CD4-positive, alpha-beta T cell treated with Interleukin-6 for 4 hours (primary cell): Measurements from ENCODE around the gene HTN3.
"Not testable (repeated sequence)": the region's sequence is repeated elsewhere in the genome, so short reads cannot be mapped to it uniquely, and the experiment has no call there.

Experiments used
- DNase-seq: peaks from one replicate; pipeline ENCODE4 v3.0.0-alpha.2; 2020; ENCODE audit warnings: mixed read lengths

HTN3 gene

DNA sequence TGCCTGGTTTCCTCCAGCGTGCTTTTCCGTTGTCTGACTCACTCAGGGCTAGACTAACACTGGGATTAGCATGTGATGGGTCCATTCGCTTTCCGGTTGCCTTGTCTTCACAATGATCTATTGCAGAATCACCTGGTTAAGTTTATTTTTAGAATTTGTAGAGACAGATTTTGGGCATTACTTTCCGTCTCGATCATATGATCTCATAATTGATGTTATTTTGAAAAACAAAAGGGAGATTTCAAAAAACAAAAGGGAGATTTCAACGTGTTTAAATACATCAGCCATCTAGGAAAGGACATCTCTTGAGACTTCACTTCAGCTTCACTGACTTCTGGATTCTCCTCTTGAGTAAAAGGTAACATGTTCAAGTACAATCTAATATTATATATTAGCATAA is at the start of gene HTN3:
TSS of gene HTN3 (plus strand) at position 301 of the 400 bp plus-strand sequence. CDS start 2,282 bp downstream, outside the sequence.
- not testable (repeated sequence) for DNase-seq

DNA sequence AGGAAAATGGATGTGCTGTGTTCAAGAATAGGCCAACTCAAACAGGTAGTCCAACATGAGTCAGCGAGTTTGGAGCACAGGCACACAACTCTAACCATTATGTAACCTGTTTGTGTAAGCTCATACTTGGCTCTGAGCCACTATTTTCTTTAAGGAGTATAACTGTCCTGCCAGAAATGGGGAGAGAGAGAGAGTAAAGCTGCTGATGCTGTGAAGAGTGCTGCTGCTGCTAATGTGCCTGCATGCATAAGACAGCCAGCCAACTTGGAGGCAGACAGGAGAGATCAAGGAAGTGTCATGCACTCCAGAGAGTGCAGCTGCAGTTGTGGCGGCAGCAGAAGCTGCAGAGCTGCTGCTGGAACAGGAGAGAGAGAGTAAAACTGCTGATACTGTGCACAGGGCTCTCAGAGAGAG is 44.2 kb upstream of the HTN3 start:
- no peak for DNase-seq

DNA sequence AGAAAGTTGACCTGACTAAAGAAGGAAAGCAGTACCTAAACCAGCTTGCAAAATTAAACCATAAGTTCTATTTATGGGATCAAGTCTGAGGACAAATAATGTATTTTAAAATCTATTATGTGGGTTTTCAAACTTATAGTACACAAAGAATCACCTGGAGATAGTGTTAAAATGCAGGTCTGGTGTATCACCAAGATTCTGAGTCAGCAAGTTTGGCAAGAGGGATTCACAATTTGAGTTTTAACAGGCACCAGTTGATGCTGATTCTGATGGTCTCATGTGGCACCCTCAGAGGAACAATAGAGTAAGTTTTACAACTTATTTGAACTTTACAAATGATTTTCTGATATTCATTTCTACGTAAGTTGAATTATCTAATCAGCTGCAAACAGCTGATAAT is 41.6 kb upstream of the HTN3 start:
- DNase-seq: no peak

DNA sequence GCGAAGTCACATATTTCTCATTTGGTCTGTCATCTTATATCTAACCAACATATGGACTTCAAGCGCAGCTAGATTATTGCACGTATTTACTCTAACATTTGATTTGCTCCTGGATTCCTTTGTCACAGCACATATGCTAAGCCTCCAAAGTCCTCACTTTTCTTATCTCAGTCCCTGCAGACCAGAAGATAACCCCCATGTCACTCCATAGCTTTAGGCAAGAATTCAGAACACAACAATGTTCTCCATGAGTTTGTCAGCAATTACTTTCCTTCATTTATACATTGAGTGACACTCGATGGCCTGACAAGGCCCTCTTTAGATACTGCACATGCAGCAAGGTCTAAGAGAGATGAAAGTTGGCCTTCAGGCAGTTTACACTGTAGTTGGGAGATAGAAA is 37.2 kb upstream of the HTN3 start:
- DNase-seq: no peak

DNA sequence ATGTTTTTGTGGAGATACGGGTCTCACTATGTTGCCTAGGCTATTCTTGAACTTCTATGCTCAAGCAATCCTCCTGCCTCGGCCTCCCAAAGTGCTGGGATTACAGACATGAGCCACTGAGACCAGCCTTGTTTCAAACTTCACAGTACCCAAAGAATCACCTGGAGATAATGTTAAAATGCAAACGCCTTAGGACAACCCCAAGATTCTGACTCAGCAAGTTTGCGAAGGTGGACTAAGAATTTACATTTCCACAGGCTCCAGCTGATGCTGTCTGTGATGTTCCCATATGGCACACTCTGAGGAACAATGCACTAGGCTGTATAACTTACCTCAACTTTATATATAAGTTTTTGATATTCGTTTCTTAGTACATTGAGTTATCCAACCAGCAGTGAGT is 33.5 kb upstream of the HTN3 start:
- DNase-seq: no peak

DNA sequence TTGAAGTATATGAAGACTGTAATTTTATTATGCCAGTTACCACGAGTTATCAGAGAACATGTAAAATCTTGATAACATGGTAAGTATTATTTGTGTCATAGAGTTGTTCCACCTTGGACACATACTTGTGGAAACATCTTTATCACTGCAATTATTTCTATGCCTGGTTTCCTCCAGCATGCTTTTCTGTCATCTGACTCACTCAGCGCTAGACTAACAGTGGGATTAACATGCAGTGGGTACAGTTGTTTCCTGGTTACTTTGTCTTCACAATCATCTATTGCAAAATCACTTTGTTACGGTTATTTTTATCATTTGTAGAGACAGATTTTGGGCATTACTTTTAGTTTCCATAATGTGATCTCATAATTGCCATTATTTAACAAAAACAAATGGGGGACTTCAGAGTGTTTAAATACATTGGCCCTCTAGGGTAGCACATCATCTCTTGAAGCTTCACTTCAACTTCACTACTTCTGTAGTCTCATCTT is 32.7 kb upstream of the HTN3 start, which contains the start of gene STATH:
TSS of gene STATH (plus strand) at position 441 of the 491 bp plus-strand sequence. CDS start 2,472 bp downstream, outside the sequence.
- DNase-seq: no peak

DNA sequence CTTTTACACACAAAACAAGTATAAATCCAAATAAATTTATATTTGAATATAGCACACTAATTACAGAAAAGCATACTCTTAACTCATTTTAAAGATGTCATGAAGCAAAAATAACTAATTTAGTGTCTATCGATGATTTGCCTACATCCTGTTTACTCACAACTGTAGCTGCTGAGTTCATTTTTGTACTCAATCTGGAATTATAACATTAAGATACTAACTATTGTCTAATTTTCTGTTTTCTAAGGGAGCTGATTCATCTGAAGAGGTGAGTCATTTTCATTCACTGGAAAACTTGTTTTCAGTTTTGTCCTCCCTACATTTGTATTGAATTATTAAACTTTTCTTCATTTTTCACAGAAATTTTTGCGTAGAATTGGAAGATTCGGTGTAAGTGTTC is 28.8 kb upstream of the HTN3 start:
- no peak for DNase-seq

DNA sequence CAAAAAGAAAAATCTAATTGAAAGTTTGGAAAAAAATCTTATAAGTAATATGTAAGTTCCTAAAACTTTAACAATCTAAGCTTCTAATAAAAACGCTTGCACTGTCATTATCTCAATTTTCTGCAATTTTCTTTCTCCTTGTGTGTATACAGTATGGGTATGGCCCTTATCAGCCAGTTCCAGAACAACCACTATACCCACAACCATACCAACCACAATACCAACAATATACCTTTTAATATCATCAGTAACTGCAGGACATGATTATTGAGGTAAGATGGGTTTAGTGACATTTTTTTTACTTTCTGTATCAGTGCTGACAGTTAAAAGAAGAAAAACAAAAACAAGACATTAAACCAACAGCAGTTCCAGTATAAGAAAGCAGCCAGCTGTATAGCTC is 27.5 kb upstream of the HTN3 start:
- no peak for DNase-seq

DNA sequence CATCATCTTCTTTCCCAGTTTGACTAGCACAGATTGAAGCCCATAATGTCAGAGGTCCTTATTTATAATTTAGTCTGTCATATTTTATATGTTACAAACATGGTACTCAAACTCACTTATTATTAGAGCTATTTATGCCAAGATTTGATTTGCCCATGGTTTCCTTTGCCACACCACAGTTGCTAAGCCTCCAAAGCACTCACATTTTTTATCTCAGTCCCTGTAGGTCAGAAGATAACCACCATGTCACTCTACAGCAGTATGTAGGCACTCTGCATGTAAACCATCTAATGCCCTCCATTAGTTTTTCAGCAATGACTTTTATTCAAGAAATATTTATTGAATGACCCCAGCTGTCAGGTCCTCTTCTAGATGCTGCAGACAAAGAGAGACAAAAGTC is 25.8 kb upstream of the HTN3 start:
- no peak for DNase-seq

DNA sequence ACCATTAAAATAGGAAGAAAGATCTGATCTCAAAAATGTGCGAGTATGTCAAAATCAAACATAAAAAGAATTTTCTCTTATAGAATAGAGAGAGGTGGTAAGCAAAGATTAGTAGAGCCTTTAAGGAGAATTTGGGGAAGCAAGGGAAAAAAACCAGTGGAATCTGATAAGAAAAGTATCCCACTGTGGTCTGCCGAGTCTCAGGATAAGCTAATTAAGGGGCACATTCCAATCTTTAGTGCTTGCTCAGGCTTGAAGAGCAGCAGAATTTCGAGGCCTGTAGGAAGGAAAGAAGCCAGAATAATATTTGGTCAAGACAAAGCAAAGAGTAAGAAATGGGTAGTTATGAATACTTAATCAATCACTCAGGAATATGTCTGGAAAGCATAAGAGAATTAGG is 19.5 kb upstream of the HTN3 start:
- DNase-seq: no peak

DNA sequence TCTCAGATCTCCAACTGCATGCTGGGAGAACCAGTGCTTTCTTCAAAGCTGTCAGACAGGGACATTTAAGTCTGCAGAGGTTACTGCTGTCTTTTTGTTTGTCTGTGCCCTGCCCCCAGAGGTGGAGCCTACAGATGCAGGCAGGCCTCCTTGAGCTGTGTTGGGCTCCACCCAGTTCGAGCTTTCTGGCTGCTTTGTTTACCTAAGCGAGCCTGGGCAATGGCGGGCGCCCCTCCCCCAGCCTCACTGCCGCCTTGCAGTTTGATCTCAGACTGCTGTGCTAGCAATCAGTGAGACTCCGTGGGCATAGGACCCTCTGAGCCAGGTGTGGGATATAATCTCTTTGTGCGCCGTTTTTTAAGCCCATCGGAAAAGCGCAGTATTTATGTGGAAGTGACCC is 9.3 kb upstream of the HTN3 start:
- DNase-seq: not testable (repeated sequence)

DNA sequence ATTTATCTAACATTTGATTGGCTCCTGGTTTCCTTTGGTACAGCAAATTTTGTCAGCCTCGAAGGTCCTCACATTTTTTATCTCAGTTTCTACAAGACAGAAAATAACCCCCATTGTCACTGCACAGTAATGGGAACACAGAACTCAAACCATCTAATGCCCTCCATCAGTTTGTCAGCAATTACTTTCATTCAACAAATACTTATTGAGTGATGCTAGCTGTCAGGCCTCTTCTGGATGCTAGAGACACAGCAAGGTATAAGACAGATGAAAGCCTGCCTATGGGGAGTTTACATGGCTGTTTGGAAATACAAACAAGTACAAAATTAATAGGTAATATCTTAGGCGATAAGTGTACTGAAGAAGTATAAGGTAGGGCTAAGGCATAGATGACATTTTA is 5.0 kb upstream of the HTN3 start:
- DNase-seq: no peak

DNA sequence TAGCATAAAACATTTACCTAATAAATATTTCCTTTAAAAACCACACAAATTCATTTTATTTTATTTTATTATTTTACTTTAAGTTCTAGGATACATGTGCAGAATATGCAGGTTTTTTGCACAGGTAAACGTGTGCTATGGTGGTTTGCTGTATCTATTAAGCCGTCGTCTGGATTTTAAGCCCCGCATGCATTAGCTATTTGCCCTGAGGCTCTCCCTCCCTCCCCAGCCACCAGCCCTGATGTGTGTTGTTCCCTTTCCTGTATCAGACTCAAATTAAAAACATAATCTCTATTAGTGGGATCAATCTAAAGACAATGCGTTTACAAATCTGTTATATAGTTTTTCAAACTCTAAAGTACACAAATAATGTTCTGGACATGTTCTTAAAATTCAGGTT is 1.2 kb upstream of the HTN3 start:
- no peak for DNase-seq

DNA sequence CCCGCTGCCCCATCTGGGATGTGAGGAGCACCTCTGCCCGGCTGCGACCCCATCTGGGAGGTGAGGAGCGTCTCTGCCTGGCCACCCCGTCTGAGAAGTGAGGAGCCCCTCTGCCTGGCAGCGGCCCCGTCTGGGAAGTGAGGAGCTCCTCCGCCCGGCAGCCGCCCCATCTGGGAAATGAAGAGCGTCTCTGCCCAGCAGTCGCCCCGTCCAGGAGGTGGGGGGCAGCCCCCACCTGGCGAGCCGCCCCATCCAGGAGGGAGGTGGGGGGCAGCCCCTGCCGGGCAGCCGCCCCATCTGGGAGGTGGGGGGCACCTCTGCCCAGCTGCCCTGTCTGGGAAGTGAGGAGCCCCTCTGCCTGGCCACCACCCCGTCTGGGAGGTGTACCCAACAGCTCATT is 9.3 kb downstream of the HTN3 start:
- DNase-seq: not testable (repeated sequence)

DNA sequence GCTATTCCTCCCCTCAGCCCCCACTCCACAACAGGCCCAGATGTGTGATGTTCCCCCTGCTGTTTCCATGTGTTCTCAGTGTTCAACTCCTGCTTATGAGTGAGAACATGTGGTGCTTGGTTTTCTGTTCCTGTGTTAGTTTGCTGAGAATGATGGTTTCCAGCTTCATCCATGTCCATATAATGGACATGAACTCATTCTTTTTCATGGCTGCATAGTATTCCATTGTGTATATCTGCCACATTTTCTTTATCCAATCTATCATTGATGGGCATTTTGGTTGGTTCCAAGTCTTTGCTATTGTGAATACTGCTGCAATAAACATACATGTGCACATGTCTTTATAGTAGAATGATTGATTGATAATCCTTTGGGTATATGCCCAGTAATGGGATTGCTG is 11.7 kb downstream of the HTN3 start:
- not testable (repeated sequence) for DNase-seq

DNA sequence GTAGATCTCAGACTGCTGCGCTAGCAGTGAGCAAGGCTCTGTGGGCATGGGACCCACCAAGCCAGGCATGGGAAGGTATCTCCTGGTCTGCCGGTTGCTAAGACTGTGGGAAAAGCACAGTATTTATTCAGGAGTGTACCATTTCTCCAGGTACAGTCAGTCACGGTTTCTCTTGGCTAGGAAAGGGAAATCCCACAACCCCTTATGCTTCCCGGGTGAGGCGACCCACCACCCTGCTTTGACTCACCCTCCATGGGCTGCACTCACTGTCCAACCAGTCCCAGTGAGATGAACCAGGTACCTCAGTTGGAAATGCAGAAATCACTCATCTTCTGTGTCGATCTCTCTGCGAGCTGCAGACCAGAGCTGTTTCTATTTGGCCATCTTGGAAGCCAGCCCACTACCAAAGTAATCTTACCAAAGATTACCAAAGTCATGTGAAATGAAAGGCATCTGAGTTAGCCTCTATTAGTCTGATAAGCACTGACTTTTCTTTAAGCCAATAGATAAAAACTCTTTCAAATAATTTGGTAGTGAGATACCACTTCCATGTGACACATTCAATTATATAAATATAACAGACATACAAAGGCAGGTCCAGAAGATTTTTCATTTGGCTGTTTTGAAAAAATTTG is 13.5 kb downstream of the HTN3 start:
- DNase-seq: no peak

DNA sequence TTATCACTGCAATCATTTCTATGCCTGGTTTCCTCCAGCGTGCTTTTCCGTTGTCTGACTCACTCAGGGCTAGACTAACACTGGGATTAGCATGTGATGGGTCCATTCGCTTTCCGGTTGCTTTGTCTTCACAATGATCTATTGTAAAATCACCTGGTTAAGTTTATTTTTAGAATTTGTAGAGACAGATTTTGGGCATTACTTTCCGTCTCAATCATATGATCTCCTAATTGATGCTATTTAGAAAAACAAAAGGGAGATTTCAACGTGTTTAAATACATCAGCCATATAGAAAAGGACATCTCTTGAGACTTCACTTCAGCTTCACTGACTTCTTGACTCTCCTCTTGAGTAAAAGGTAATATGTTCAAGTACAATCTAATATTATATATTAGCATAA is 21.9 kb downstream of the HTN3 start, which contains the start of gene HTN1:
TSS of gene HTN1 (plus strand) at position 301 of the 400 bp plus-strand sequence. CDS start 2,639 bp downstream, outside the sequence.
- not testable (repeated sequence) for DNase-seq

DNA sequence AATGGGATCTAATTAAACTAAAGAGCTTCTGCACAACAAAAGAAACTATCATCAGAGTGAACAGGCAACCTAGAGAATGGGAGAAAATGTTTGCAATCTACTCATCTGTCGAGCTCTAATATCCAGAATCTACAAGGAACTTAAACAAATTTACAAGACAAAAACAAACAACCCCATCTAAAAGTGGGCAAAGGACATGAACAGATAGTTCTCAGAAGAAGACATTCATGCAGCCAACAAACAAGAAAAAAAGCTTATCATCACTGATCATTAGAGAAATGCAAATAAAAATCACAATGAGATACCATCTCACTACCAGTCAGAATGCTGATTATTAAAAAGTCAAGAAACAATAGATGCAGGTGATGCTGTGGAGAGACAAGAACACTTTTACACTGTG is 28.3 kb downstream of the HTN3 start:
- not testable (repeated sequence) for DNase-seq

DNA sequence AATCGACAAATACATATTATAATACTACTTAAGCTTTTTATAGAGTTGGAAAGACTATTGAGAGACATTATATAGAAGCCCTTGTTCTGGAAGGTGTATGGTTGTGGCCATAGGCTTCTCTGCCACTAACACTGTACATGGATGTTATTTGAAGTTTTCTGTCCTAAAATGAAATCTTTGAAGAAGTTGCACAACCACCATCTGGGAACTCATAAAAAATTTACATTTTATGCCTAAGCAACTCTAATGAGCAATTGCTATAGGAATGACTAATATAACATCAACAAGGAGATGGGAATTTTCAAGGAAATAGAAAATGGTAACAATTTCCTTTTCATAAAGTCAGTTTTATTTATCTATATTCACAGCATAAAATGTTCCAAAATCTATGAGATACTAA is 29.4 kb downstream of the HTN3 start:
- no peak for DNase-seq

DNA sequence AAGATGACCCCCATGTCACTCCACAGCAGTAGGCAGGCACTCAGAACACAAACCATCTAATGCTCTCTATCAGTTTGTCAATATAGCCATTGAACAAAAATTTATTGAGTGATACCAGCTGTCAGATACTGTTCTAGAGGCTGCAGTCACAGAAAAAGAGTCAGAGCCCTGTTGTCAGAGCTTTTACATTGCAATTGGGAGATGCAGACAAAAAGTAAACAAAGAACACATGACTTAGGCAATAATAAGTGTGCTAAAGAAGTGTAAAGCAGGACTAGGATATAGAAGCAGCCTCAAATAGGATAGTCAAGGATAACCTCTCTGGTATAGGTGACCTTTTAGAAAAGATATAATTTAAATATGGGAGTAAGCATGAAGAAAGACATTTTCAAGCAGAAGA is 30.9 kb downstream of the HTN3 start:
- DNase-seq: no peak

DNA sequence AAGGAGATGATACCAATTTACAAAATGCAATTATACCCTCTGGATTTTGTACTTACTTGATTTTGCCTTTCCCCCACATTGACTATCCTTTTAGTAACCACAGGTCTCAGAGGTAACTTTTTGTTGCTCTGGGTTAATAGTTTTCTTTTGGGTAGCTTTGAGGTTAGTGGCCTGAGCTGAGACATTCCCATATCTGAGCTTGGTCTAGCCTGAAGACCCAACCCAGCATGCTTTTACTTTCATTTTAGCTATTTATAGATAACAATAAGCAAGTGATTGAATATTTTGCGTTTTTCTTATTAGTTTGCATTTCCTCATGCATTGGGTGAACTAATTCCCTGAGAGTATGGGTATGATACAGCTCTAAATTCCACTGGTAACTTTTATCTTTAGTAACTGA is 33.7 kb downstream of the HTN3 start:
- no peak for DNase-seq

DNA sequence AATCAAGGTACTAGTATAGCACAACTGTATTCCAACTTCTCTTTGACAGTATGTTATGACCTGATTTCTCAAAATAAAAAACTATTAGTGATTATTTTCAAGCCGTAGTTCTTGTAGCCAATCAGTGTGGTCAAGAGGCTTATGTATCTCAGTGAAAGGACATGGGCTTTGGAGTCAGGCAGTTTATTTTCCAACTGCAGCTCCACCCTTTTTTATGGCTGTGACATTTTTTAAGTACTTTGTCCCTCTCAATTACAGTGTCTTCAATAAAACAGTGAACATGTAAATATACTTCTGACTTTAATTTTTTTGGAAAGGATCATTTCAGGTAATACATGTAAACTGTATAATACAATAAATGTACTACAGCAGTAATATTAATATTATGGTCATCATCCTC is 51.9 kb downstream of the HTN3 start:
- no peak for DNase-seq
